H9 (cell line): ENCODE data around the gene FPGS. TPM values are rescaled to one million over a fixed set of nuclear protein-coding genes. Genes with fewer than 3 reads are reported as not detected.

Experiments
- DNase-seq: peaks from one replicate; pipeline ENCODE4 v3.0.0-alpha.2; 2017
- H2AFZ ChIP-seq: one replicate; pipeline ENCODE4 v1.6.1; 2013; ENCODE audit warnings: mild to moderate bottlenecking, low read length, control low read depth, moderate library complexity
- H2AK5ac ChIP-seq: 2 replicates; pipeline ENCODE4 v1.6.1; 2013; ENCODE audit warnings: low read length, control low read depth, mixed read lengths; ENCODE audit not compliant: insufficient read length
- H2BK120ac ChIP-seq: one replicate; pipeline ENCODE4 v1.6.1; 2013; ENCODE audit warnings: low read depth, mild to moderate bottlenecking, low read length, control low read depth, inconsistent platforms; ENCODE audit not compliant: poor library complexity, severe bottlenecking
- H2BK12ac ChIP-seq: 2 replicates; pipeline ENCODE4 v1.6.1; 2013; ENCODE audit warnings: low read length, control low read depth, mixed read lengths, low read depth; ENCODE audit not compliant: insufficient read length
- H2BK15ac ChIP-seq: 2 replicates; pipeline ENCODE4 v1.6.1; 2013; ENCODE audit warnings: low read depth, low read length, control low read depth
- H2BK20ac ChIP-seq: one replicate; pipeline ENCODE4 v1.6.1; 2013; ENCODE audit warnings: low read depth, mild to moderate bottlenecking, low read length, control low read depth, inconsistent platforms; ENCODE audit not compliant: poor library complexity, severe bottlenecking
- H2BK5ac ChIP-seq: 2 replicates; pipeline ENCODE4 v1.6.1; 2013; ENCODE audit warnings: low read length, control low read depth, mixed read lengths; ENCODE audit not compliant: insufficient read length
- H3K14ac ChIP-seq: 2 replicates; pipeline ENCODE4 v1.6.1; 2013; ENCODE audit warnings: low read length, control low read depth; ENCODE audit not compliant: insufficient read depth
- H3K18ac ChIP-seq: 2 replicates; pipeline ENCODE4 v1.6.1; 2013; ENCODE audit warnings: low read depth, mild to moderate bottlenecking, mixed read lengths, low read length, control low read depth; ENCODE audit not compliant: insufficient read length
- H3K23ac ChIP-seq: 2 replicates; pipeline ENCODE4 v1.6.1; 2013; ENCODE audit warnings: low read length, control low read depth, mixed read lengths, low read depth; ENCODE audit not compliant: insufficient read length
- H3K23me2 ChIP-seq: 2 replicates; pipeline ENCODE4 v1.6.1; 2013; ENCODE audit warnings: low read depth, mild to moderate bottlenecking, mixed read lengths, low read length, control low read depth; ENCODE audit not compliant: insufficient read length, poor library complexity, severe bottlenecking
- H3K27ac ChIP-seq: 2 replicates; pipeline ENCODE4 v1.5.1; 2013; ENCODE audit warnings: low read length, control low read depth, mixed read lengths, low read depth; ENCODE audit not compliant: insufficient read length
- H3K27me3 ChIP-seq: 2 replicates; pipeline ENCODE4 v1.6.1; 2013; ENCODE audit warnings: low read length, control low read depth, inconsistent platforms; ENCODE audit not compliant: insufficient read depth
- H3K4ac ChIP-seq: 2 replicates; pipeline ENCODE4 v1.6.1; 2013; ENCODE audit warnings: low read depth, mild to moderate bottlenecking, control low read depth, inconsistent platforms, low read length, moderate library complexity
- H3K4me1 ChIP-seq: 2 replicates; pipeline ENCODE4 v1.6.1; 2013; ENCODE audit warnings: low read length, control low read depth, inconsistent platforms; ENCODE audit not compliant: insufficient read depth
- H3K4me2 ChIP-seq: 2 replicates; pipeline ENCODE4 v1.6.1; 2013; ENCODE audit warnings: low read length, control low read depth, mixed read lengths; ENCODE audit not compliant: insufficient read length, insufficient read depth
- H3K56ac ChIP-seq: 2 replicates; pipeline ENCODE4 v1.6.1; 2013; ENCODE audit warnings: low read depth, mild to moderate bottlenecking, mixed read lengths, low read length, control low read depth; ENCODE audit not compliant: insufficient read length
- H3K79me1 ChIP-seq: 2 replicates; pipeline ENCODE4 v1.6.1; 2013; ENCODE audit warnings: low read depth, mild to moderate bottlenecking, moderate library complexity, low read length, control low read depth, inconsistent platforms; ENCODE audit not compliant: insufficient read depth, poor library complexity, severe bottlenecking
- H3K79me2 ChIP-seq: 2 replicates; pipeline ENCODE4 v1.6.1; 2013; ENCODE audit warnings: low read length, control low read depth, inconsistent platforms; ENCODE audit not compliant: insufficient read depth
- H3K9ac ChIP-seq: 2 replicates; pipeline ENCODE4 v1.6.1; 2013; ENCODE audit warnings: low read length, control low read depth, mixed read lengths; ENCODE audit not compliant: insufficient read length; ENCODE audit errors: extremely low read depth
- H3K9me3 ChIP-seq: one replicate; pipeline ENCODE4 v1.6.1; 2013; ENCODE audit warnings: low read depth, low read length, inconsistent platforms; ENCODE audit not compliant: control insufficient read depth
- H3T11ph ChIP-seq: one replicate; pipeline ENCODE4 v1.6.1; 2013; ENCODE audit warnings: mild to moderate bottlenecking, low read length, control low read depth, inconsistent platforms
- H4K20me1 ChIP-seq: one replicate; pipeline ENCODE4 v1.6.1; 2013; ENCODE audit not compliant: control insufficient read depth, insufficient read length, insufficient read depth
- H4K5ac ChIP-seq: 2 replicates; pipeline ENCODE4 v1.6.1; 2013; ENCODE audit warnings: low read depth, mild to moderate bottlenecking, mixed read lengths, low read length, control low read depth; ENCODE audit not compliant: insufficient read length
- H4K8ac ChIP-seq: replicated peaks from 2 replicates; pipeline ENCODE4 v1.6.1; 2013; ENCODE audit warnings: low read length, control low read depth, mixed read lengths, low read depth; ENCODE audit not compliant: insufficient read length
- H4K91ac ChIP-seq: 2 replicates; pipeline ENCODE4 v1.6.1; 2013; ENCODE audit warnings: low read depth, mild to moderate bottlenecking, moderate library complexity, mixed read lengths, low read length, control low read depth; ENCODE audit not compliant: insufficient read length
- H3K27ac Mint-ChIP-seq, 3 experiments: 2 replicates in 2 of 3; 3 replicates in 1 of 3; pipeline ENCODE4 v1.8.0; 2020 to 2021; ENCODE audit warnings: mixed read lengths in 3 of 3, mild to moderate bottlenecking in 1 of 3, moderate library complexity in 1 of 3
- H3K27me3 Mint-ChIP-seq: 2 replicates; pipeline ENCODE4 v1.8.0; 2021; ENCODE audit warnings: low read depth, mild to moderate bottlenecking, moderate library complexity, mixed read lengths
- H3K36me3 Mint-ChIP-seq, 3 experiments: 2 replicates in 2 of 3; 3 replicates in 1 of 3; pipeline ENCODE4 v1.8.0; 2020 to 2021; ENCODE audit warnings: low read depth in 3 of 3, mixed read lengths in 3 of 3; ENCODE audit not compliant: insufficient read depth in 1 of 3
- H3K4me1 Mint-ChIP-seq, 2 experiments: 2 replicates each; pipeline ENCODE4 v1.8.0; 2020; ENCODE audit warnings: mixed read lengths in 2 of 2
- H3K4me3 Mint-ChIP-seq, 2 experiments: 2 replicates in 1 of 2; 3 replicates in 1 of 2; pipeline ENCODE4 v1.8.0; 2020 to 2021; ENCODE audit warnings: mild to moderate bottlenecking in 2 of 2, mixed read lengths in 2 of 2, moderate library complexity in 1 of 2
- H3K9me3 Mint-ChIP-seq, 2 experiments: 2 replicates in 1 of 2; 3 replicates in 1 of 2; pipeline ENCODE4 v1.8.0; 2020; ENCODE audit warnings: mild to moderate bottlenecking in 2 of 2, mixed read lengths in 2 of 2, moderate library complexity in 1 of 2
- CTCF ChIP-seq: fragments of 200-600 bp; sonication (generic); conservative IDR thresholded peaks from 3 replicates; pipeline ENCODE4 v1.8.0; 2021; ENCODE audit warnings: antibody characterized with exemption, mild to moderate bottlenecking
- WGBS: extraction: QIAGEN DNeasy Blood & Tissue Kit; methylation state at CpG from one replicate; pipeline ENCODE4 v1.1.7; 2013; ENCODE audit warnings: missing lambda C conversion rate, low lambda C conversion rate, mixed read lengths; ENCODE audit not compliant: insufficient read length; ENCODE audit errors: extremely low coverage; 5-methylcytosine and 5-hydroxymethylcytosine counted together
- total RNA-seq: library from RNA; stranded (reverse); gene quantifications from 2 replicates; pipeline ENCODE4 v1.2.1, GENCODE V29; 2021

The FPGS gene
- total RNA-seq, 1 experiment from 2014 or later: 68.4 TPM

GRCh38 chr9:127791085-127791484 is 11.6 kb upstream of the FPGS start:
- no peak overlapping the region for H2BK15ac ChIP-seq
- H4K20me1 ChIP-seq: no peaks in the 10 kb centered on the region
- no peak for DNase-seq
- H3K23me2 ChIP-seq: peaks cover 2% of the 10 kb centered on the region
- no peak overlapping the region for H2AK5ac ChIP-seq
- no peak overlapping the region for H3K9ac ChIP-seq
- no peak overlapping the region for H4K91ac ChIP-seq
- no peak overlapping the region for H2BK12ac ChIP-seq
- H3K23ac ChIP-seq: no peak overlapping the region
- H4K5ac ChIP-seq: no peak overlapping the region
- no peak; the same call in 2 of the 3 replicates for TF ChIP-seq CTCF
- H3K36me3 Mint-ChIP-seq: peaks cover 41 to 61% (median 58%) of the 10 kb centered on the region in 3 experiments
- WGBS: no CpG with 5 or more reads among the region's 4 CpGs
- H2BK20ac ChIP-seq: no peak overlapping the region
- no peak overlapping the region for H2BK5ac ChIP-seq
- H3K4ac ChIP-seq: no peak overlapping the region
- no peak overlapping the region for H3T11ph ChIP-seq
- no peak overlapping the region for H2AFZ ChIP-seq
- H3K27me3 Mint-ChIP-seq: no peaks in the 10 kb centered on the region; the same call in 1 of the 2 replicates
- no peak overlapping the region for H3K56ac ChIP-seq
- no peak overlapping the region for H3K4me3 Mint-ChIP-seq
- peaks cover 11 to 20% of the 10 kb centered on the region in 2 experiments for H3K4me1 Mint-ChIP-seq
- no peaks in the 10 kb centered on the region for H3K4me1 ChIP-seq
- H3K79me2 ChIP-seq: peaks cover 3% of the 10 kb centered on the region; the same call in 1 of the 2 replicates
- H3K9me3 Mint-ChIP-seq: no peaks in the 10 kb centered on the region
- H4K8ac ChIP-seq: no peak overlapping the region
- H3K27ac Mint-ChIP-seq: no peak overlapping the region
- no peak overlapping the region for H2BK120ac ChIP-seq
- H3K14ac ChIP-seq: no peak overlapping the region
- H3K18ac ChIP-seq: no peak overlapping the region
- no peak overlapping the region for H3K27ac ChIP-seq
- no peaks in the 10 kb centered on the region for H3K27me3 ChIP-seq
- peaks cover 16% of the 10 kb centered on the region for H3K79me1 ChIP-seq
- no peaks in the 10 kb centered on the region for H3K9me3 ChIP-seq
- no peak overlapping the region for H3K4me2 ChIP-seq
